K562 (cell line): ENCODE data around the gene CST8. TPM values are rescaled to one million over a fixed set of nuclear protein-coding genes. Genes with fewer than 3 reads are reported as not detected.

Experiments
- ATAC-seq: fragments of 200-7000 bp; cut with Tn5 transposase; 3 replicates; pipeline ENCODE4 v1.9.1; 2020; ENCODE audit warnings: moderate library complexity
- BruUV-seq: library from RNA; stranded (reverse); fragments of 400-500 nt; replicated peaks from 2 replicates; lab custom pipeline; 2021; lab: Mats Ljungman, UMichigan
- CTCF ChIA-PET: fragments of 300-600 bp; formaldehyde crosslinking; extraction: SDS; loops from one replicate; lab custom pipeline; 2021; ENCODE audit warnings: low intra/inter-chr PET ratio; lab: Yijun Ruan, JAX
- POLR2A ChIA-PET: fragments of 300-600, 350-650 bp; sonication (Branson Sonifier 250); formaldehyde crosslinking; extraction: SDS; loops from one replicate; lab custom pipeline; 2021; ENCODE audit warnings: antibody characterized with exemption, inconsistent platforms; lab: Yijun Ruan, JAX
- DNase-seq, 4 experiments: peaks; one replicate each; pipeline versions ENCODE4 v3.0.0 to v3.0.0-alpha.2; 2011 to 2018; ENCODE audit warnings: low spot score in 3 of 4, mixed read lengths in 3 of 4; ENCODE audit errors: extremely low read depth in 1 of 4
- FAIRE-seq: peaks from 2 replicates; lab custom pipeline; 2011; peaks lifted over from hg19 to GRCh38; lab: Jason Lieb, UNC
- H2AFZ ChIP-seq: 2 replicates; pipeline ENCODE4 v1.6.0; 2011; ENCODE audit warnings: low read depth, low read length, control low read depth, inconsistent platforms
- H3K27ac ChIP-seq: fragments of 200-600 bp; 3 replicates; pipeline ENCODE4 v1.8.0; 2011; ENCODE audit warnings: low read depth, mild to moderate bottlenecking, control low read depth, inconsistent platforms, low read length, moderate library complexity, mixed read lengths; ENCODE audit errors: extremely low read depth
- H3K27me3 ChIP-seq, 2 experiments: fragments of 300-600 bp in 1 of 2; 2 replicates in 1 of 2; 3 replicates in 1 of 2; pipeline versions ENCODE4 v1.6.0 to v1.8.0; 2011; ENCODE audit warnings: inconsistent platforms in 2 of 2, low read length in 2 of 2, mild to moderate bottlenecking in 1 of 2, mixed read lengths in 1 of 2, moderate library complexity in 1 of 2; ENCODE audit not compliant: control insufficient read depth in 2 of 2, insufficient read depth in 2 of 2
- H3K36me3 ChIP-seq: fragments of 300-600 bp; 3 replicates; pipeline ENCODE4 v1.8.0; 2011; ENCODE audit warnings: mild to moderate bottlenecking, low read length, inconsistent platforms; ENCODE audit not compliant: control insufficient read depth, insufficient read depth
- H3K4me1 ChIP-seq, 2 experiments: fragments of 200-600 bp in 1 of 2; replicated peaks in 1 of 2; 2 replicates in 1 of 2; 3 replicates in 1 of 2; pipeline versions ENCODE4 v1.5.1 to v1.8.0; 2011; ENCODE audit warnings: inconsistent platforms in 2 of 2, low read length in 2 of 2, mild to moderate bottlenecking in 1 of 2, mixed read lengths in 1 of 2, moderate library complexity in 1 of 2; ENCODE audit not compliant: control insufficient read depth in 2 of 2, insufficient read depth in 2 of 2
- H3K4me2 ChIP-seq: 2 replicates; pipeline ENCODE4 v1.6.1; 2011; ENCODE audit warnings: low read length, control low read depth, inconsistent platforms, mixed read lengths; ENCODE audit not compliant: insufficient read depth
- H3K4me3 ChIP-seq: fragments of 200-600 bp; sonication (generic), shearing (Covaris generic); 2 replicates; pipeline ENCODE4 v1.5.1; 2016; ENCODE audit warnings: control low read depth, inconsistent platforms
- H3K79me2 ChIP-seq: fragments of 200-600 bp; 3 replicates; pipeline ENCODE4 v1.8.0; 2011; ENCODE audit warnings: low read length, inconsistent platforms; ENCODE audit not compliant: control insufficient read depth, insufficient read depth
- H3K9ac ChIP-seq, 2 experiments: 2 replicates each; pipeline versions ENCODE4 v1.6.0 to v1.6.1; 2011; ENCODE audit warnings: low read depth in 2 of 2, low read length in 2 of 2, control low read depth in 1 of 2, inconsistent platforms in 1 of 2, mild to moderate bottlenecking in 1 of 2, mixed read lengths in 1 of 2; ENCODE audit not compliant: insufficient read depth in 1 of 2
- H3K9me1 ChIP-seq: one replicate; pipeline ENCODE4 v1.6.0; 2011; ENCODE audit warnings: inconsistent platforms, mild to moderate bottlenecking, low read length, moderate library complexity; ENCODE audit not compliant: control insufficient read depth, insufficient read depth
- H3K9me3 ChIP-seq: replicated peaks from 2 replicates; pipeline ENCODE4 v1.5.1; 2011; ENCODE audit warnings: low read depth, low read length, inconsistent platforms; ENCODE audit not compliant: control insufficient read depth, insufficient read depth
- H4K20me1 ChIP-seq: replicated peaks from 2 replicates; pipeline ENCODE4 v1.6.1; 2011; ENCODE audit warnings: low read length, inconsistent platforms, mixed read lengths; ENCODE audit not compliant: control insufficient read depth, insufficient read depth
- CUX1 ChIP-seq: fragments of 200-800 bp; sonication (Bioruptor generic); IDR thresholded peaks from 2 replicates; pipeline ENCODE4 v1.6.1; 2016; ENCODE audit warnings: missing genetic modification characterization, missing compliant biosample characterization
- GATA2 ChIP-seq: sonication (generic); formaldehyde crosslinking; IDR thresholded peaks from 2 replicates; pipeline ENCODE4 v1.4.0; 2020; ENCODE audit warnings: mild to moderate bottlenecking, missing genetic modification reagents
- SIN3B ChIP-seq: fragments of 450-650 bp; IDR thresholded peaks from 2 replicates; pipeline ENCODE4 v1.6.1; 2017; ENCODE audit warnings: low read depth, mild to moderate bottlenecking, moderate library complexity
- ZNF449 ChIP-seq: fragments of 250-450 bp; sonication (Bioruptor Pico); IDR thresholded peaks from 2 replicates; pipeline ENCODE4 v1.8.0; 2022; ENCODE audit warnings: moderate library complexity, mild to moderate bottlenecking, inconsistent platforms
- WGBS: fragments of 100-300 bp; shearing (Covaris generic); methylation state at CpG from one replicate; pipeline ENCODE4 v1.1.6; 2016; ENCODE audit warnings: low coverage, mixed read lengths; ENCODE audit not compliant: insufficient coverage; ENCODE audit errors: missing lambda C conversion rate; 5-methylcytosine and 5-hydroxymethylcytosine counted together
- in situ Hi-C: fragments of 300-500 bp; cut with MboI; formaldehyde crosslinking; loops from 4 replicates; pipeline ENCODE4 v1.15.0; 2018; ENCODE audit warnings: inconsistent platforms, mixed read lengths
- intact Hi-C: fragments of 100-400 bp; cut with micrococcal nuclease; formaldehyde crosslinking; loops from 2 replicates; pipeline ENCODE4 v1.14.2; 2022
- polyA plus RNA-seq, 8 experiments: library from polyadenylated mRNA; depleted of rRNA in 4 of 8; stranded (reverse) in 5 of 8; unstranded in 3 of 8; fragments of >200 nt; fragmentation: Nextera tagmentation in 2 of 8; fragmentation: Illumina TruSeq in 1 of 8; extraction: Ambion mirVana in 2 of 8; extraction: Trizol in 1 of 8; gene quantifications; 2 replicates each; pipeline versions ENCODE4 v1.2.1 to v1.2.3, GENCODE V29; 2011 to 2014; ENCODE audit warnings: inconsistent platforms in 1 of 8, missing spikeins in 1 of 8
- total RNA-seq, 7 experiments: library from RNA; depleted of rRNA in 6 of 7; stranded (reverse); fragments of >200 nt in 6 of 7; fragmentation: Illumina TruSeq in 2 of 7; extraction: Trizol in 2 of 7; gene quantifications; 2 replicates each; pipeline versions ENCODE4 v1.2.1 to v1.2.3, GENCODE V29; 2011 to 2021; ENCODE audit warnings: low replicate concordance in 1 of 7

Gene CST8
- total and polyA plus RNA-seq, 9 of the 15 experiments (the other 6 are each of a cell fraction or from before 2014, with no cell fraction given) = not detected

GRCh38 chr20:23534801-23535593 is 44.1 kb downstream of the CST8 start:
- Histone ChIP-seq H3K36me3 (no peaks in the 10 kb centered on the region), H2AFZ (no peak overlapping the region), H3K9me3 (no peaks in the 10 kb centered on the region), H3K4me3 (no peak overlapping the region), H3K27ac (no peak overlapping the region), H3K9ac (no peak overlapping the region), H3K27me3 (no peaks in the 10 kb centered on the region), H3K79me2 (no peaks in the 10 kb centered on the region), H3K4me2 (no peak overlapping the region), H4K20me1 (no peaks in the 10 kb centered on the region), H3K4me1 (no peaks in the 10 kb centered on the region), H3K9me1 (no peaks in the 10 kb centered on the region)
- in situ Hi-C loops (no loop called here), intact Hi-C loops (no loop called here)
- no peak for TF ChIP-seq GATA2 (CRISPR knock-in tag)
- CTCF ChIA-PET = no interaction called here
- POLR2A ChIA-PET = no interaction called here
- no peak for DNase-seq
- WGBS = 4% methylated on average over 12 of the region's 20 CpGs
- BruUV-seq = no TSS peak
- no peak for ATAC-seq
- FAIRE-seq = no peak

GRCh38 chr20:23536328-23536974 is 45.5 kb downstream of the CST8 start:
- Histone ChIP-seq H3K9me1 (no peaks in the 10 kb centered on the region), H3K79me2 (no peaks in the 10 kb centered on the region), H3K27ac (no peak overlapping the region), H4K20me1 (no peaks in the 10 kb centered on the region), H3K4me1 (no peaks in the 10 kb centered on the region), H2AFZ (no peak overlapping the region), H3K9me3 (no peaks in the 10 kb centered on the region), H3K9ac (no peak overlapping the region), H3K36me3 (no peaks in the 10 kb centered on the region), H3K27me3 (no peaks in the 10 kb centered on the region), H3K4me3 (no peak overlapping the region), H3K4me2 (no peak overlapping the region)
- ATAC-seq (no peak), FAIRE-seq (no peak), DNase-seq (no peak)
- no TSS peak for BruUV-seq
- intact Hi-C loops (no loop called here), in situ Hi-C loops (no loop called here)
- CTCF ChIA-PET = no interaction called here
- POLR2A ChIA-PET = no interaction called here
- WGBS = 0% methylated on average over 2 of the region's 2 CpGs
- TF ChIP-seq CUX1 (CRISPR knock-in tag) = no peak
- no peak for TF ChIP-seq ZNF449 (CRISPR knock-in tag)
- no peak for TF ChIP-seq SIN3B
